HCT116 (cell line): Measurements from ENCODE around the gene KLHL5.
"Not testable (repeated sequence)": the region's sequence is repeated elsewhere in the genome, so short reads cannot be mapped to it uniquely, and the experiment has no call there.

Experiments
- RAD21 ChIP-seq: IDR thresholded peaks from 2 replicates; pipeline ENCODE4 v1.6.1; 2012; ENCODE audit warnings: low read depth, mild to moderate bottlenecking
- TF ChIP-seq, protein P1 (sequence below), 3 experiments: fragments of 200-600 bp in 1 of 3; sonication (generic) in 1 of 3; IDR thresholded peaks in 2 of 3; conservative IDR thresholded peaks in 1 of 3; 2 replicates each; pipeline ENCODE4 v1.5.1; 2012 to 2017; ENCODE audit warnings: low read depth in 2 of 3, low read length in 2 of 3, antibody characterized with exemption in 1 of 3, borderline replicate concordance in 1 of 3, control low read depth in 1 of 3, mild to moderate bottlenecking in 1 of 3, mixed read lengths in 1 of 3, mixed run types in 1 of 3, moderate library complexity in 1 of 3; ENCODE audit not compliant: insufficient read depth in 1 of 3

DNA sequence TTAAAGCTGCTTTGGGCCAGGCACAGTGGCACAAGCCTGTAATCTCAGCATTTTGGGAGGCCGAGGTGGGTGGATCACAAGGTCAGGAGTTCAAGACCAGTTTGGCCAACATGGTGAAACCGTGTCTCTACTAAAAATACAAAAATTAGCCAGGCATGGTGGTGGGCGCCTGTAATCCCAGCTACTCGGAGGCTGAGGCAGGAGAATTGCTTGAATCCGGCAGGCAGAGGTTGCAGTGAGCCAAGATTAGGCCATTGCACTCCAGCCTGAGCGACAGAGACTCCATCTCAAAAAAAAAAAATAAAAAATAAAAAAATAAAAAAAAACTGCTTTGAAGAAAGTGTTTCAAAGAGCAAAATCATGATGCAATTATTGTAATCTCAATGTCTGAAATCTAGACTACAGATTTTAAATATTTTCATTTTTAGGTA, 30.4 kb upstream of the KLHL5 start:
- not testable (repeated sequence) for TF ChIP-seq RAD21
- TF ChIP-seq, protein P1, sequence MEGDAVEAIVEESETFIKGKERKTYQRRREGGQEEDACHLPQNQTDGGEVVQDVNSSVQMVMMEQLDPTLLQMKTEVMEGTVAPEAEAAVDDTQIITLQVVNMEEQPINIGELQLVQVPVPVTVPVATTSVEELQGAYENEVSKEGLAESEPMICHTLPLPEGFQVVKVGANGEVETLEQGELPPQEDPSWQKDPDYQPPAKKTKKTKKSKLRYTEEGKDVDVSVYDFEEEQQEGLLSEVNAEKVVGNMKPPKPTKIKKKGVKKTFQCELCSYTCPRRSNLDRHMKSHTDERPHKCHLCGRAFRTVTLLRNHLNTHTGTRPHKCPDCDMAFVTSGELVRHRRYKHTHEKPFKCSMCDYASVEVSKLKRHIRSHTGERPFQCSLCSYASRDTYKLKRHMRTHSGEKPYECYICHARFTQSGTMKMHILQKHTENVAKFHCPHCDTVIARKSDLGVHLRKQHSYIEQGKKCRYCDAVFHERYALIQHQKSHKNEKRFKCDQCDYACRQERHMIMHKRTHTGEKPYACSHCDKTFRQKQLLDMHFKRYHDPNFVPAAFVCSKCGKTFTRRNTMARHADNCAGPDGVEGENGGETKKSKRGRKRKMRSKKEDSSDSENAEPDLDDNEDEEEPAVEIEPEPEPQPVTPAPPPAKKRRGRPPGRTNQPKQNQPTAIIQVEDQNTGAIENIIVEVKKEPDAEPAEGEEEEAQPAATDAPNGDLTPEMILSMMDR (IDR thresholded peaks at IDR 0.05 in 2 of 3, conservative IDR thresholded peaks at IDR 0.05 in 1 of 3; ENCODE audit: borderline replicate concordance in 1 of 3, insufficient read depth in 1 of 3, low read depth in 2 of 3, low read length in 2 of 3): not testable (repeated sequence)
